HG02678 (cell line): ENCODE results near the gene PIEZO2.

Experiments used
- ATAC-seq: cut with Tn5 transposase; IDR thresholded peaks from one replicate; pipeline ENCODE4 v1.9.1; 2021; ENCODE audit warnings: mild to moderate bottlenecking, moderate library complexity; ENCODE audit not compliant: unreplicated experiment

Gene PIEZO2

DNA sequence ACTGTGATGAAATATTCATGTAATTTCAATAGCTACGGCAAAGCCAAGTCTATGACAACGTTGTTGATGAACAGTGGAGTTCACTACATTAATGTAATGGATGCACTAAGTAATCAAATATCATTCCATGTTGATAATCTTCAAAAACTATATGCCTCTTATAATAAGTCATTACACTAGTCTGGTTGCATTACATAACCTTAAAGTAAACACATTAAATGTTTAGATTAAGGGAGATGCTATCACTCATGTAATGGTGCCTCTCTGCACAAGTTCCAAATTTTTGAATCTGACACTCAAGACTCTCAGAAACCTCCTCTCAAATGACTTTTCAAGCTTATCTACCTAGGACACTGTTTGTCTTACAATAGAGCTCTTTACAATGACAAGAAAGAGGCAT is 35.4 kb downstream of the PIEZO2 start:
- no peak for ATAC-seq

DNA sequence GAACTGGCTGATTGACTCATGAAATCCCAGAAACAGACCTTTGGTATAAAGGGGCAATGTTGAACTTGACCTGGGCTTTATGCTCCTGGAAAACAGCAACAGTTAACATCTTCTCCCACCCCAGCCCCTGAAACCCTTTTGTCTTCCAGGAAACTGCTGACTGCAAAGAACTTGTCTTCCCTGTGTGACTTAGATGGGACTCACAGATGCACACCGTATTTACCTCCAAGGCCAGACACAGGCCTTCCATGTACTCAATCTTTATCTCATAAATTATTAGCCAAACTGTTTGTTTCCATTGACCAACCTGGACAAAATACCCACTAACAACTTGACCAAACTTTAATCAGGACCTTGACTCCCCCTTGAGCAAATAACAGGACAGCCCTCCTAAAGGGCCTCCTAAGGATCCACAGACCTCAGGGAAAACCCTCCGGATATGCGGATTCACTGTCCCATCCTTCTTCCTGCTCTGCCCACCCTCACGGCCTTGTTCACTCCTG is 36.3 kb downstream of the PIEZO2 start:
- no peak for ATAC-seq

DNA sequence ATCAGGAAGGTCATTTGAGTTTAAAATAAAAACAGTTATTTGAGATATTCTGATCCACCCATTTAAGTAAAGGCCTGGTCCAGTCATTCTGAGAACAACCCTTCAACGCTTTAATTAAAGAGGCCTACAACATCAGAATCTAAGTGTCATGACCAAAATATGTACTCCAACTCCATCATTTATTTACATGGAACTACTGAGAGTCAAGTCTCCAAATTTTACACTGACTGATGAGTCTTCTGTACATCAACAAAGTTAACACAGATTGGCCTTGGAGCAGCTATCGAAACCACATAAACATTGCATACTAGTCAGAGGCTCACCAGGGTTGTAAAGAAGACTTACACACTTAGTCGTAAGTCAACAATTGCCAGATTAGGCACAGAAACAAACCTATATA is 37.1 kb downstream of the PIEZO2 start:
- ATAC-seq = no peak

DNA sequence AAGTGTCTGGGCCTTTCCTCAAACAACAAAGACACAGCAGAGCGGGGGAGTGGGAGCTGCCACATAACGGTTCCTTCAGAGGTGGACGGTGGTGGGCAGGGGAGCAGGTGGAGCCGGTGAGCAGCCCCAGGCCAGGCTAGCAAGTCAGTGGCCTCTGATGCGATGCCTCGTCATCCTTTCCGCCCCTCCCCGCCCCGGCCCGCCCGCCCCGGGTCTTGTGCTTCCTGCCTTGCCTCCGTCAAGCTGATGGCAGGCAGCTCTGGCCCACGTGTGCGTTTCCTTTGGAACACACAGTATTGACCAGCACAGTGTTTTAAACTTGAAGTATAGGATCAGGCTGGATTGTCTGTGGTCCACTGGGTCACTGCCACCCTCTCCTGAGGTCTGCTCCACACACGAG is 38.9 kb downstream of the PIEZO2 start:
- no peak for ATAC-seq

DNA sequence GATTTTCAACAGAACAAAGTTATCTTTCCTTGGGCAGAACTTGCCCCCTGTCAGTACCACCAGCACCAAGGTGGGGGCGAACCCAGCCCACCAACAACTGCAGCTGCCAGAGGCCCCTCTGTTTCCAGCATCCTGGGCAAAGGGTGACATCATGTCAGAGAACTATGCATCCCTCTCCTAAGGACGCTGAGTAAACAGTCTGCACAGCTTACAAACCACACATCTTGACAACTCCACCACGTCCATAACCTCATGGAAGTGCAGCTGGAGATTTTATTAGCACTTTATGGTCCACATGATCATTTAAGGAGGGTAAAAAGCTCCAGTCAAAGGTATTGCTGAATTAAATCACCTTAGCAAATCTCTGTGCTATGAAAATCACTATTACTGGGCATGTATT is 40.4 kb downstream of the PIEZO2 start:
- ATAC-seq = no peak

DNA sequence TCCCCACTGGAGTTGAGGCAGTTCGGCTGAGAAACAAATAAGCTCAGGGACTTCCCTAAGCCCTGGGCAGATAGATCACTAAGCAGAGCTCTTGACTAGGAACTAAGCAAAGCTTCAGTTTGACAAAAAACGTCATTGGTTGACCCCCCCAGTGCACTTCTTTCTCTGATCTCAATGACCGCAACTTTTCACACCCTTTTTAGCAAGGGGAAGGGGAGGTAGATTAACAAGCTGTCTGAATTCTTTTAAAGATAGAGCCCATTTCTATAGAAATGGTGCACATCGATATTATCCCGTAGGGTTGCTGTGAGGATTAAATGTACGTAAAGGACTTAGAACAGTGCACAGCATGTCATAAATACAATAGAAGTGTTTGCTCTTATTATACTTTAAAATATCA is 42.5 kb downstream of the PIEZO2 start:
- ATAC-seq = no peak

DNA sequence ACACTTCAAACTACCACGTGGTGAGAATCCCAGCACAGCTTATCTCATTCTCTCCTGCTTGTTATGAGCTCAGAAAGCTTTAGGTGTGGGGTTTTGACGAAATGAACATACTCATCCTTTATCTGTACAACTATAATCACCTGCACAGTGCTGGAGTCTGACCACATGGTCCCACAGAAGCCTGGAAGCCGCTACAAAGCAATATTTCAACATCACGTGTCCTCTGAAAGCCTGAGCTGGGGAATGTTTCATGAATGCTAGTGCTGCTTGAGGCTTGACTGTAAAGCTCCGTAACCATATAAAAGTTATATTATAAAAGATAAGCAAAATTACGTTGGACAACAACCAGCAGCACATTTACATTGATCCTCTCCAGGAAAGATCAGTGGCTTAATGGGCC is 43.9 kb downstream of the PIEZO2 start:
- no peak for ATAC-seq

DNA sequence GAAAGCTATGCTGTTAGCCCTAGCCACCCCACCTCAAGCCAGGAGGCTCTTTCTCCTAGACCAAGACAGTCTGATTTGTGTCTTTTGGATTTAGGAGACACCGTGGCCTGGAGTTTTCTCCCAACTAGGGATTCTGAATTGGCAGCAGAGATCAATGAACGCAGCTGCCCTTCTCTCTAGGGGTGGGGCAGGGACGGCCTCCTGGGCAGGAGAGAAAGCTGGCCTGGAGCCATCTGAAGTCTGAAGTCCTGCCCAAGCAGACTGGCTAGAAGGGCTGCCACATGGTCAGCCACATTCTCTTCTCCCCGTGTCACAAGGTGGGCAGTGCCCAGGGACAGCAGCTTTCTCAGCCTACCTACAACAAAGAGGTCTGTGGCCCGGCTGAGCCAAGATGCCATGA is 45.1 kb downstream of the PIEZO2 start:
- no peak for ATAC-seq

DNA sequence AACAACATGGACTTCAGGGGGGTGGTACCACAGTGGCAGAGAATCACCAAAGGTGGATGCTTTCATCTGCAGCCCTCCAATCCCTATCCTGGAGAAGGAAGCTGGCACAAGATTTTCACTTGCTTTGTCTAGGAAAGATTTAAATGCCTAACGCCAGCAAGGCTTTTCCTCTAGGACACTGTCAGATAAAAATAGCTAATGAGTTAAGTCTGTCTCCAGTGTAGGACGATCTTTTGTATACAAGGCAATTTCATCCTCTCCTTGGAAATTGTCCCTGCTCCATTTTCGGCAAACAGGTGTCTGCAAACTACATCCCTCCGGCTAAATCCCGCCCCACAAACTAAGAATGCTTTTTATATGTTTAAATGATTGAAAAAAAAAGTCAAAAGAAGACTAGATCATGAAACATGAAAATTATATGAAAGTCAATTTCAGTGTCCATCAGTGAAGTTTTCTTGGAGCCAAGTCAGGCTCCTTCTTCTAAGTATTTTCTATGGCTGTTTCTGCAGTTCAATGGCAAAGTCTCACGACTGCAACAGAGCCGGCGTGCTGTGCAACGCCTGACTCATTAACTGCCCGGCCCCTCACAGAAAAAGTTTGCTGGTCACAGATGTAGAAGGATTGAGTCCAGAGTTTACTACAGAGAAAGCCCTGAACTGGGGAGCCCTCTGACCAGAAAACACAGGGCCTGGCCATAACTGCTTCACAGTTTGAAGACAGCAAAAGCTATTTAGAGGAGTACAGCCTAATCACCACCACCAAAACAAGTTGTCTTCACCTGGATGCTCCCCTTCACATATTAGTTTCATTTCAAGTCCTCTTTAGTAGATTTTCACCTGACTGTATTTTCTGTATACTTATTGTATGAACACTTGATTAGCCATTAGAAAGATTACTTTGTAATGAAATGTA is 52.3 kb downstream of the PIEZO2 start:
- ATAC-seq = no peak

DNA sequence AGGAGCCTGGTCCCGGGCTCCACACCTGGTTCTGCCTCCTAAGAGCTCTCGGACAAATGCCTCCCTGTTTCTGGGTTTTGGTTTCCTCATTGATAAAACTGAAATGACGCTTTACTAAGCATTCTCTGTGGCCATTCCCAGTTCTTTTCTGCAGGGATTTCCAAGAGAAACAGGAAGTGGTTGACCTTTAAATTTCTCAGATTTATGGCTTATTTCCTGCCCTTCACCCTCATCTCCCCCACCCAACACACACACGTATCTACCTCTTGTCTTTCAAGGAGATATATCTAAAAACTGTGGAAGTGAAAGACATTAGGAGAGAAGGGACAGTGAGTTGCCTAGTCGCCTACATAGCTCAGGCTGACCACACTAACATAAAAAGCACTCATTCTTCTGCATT is 53.0 kb downstream of the PIEZO2 start:
- no peak for ATAC-seq

DNA sequence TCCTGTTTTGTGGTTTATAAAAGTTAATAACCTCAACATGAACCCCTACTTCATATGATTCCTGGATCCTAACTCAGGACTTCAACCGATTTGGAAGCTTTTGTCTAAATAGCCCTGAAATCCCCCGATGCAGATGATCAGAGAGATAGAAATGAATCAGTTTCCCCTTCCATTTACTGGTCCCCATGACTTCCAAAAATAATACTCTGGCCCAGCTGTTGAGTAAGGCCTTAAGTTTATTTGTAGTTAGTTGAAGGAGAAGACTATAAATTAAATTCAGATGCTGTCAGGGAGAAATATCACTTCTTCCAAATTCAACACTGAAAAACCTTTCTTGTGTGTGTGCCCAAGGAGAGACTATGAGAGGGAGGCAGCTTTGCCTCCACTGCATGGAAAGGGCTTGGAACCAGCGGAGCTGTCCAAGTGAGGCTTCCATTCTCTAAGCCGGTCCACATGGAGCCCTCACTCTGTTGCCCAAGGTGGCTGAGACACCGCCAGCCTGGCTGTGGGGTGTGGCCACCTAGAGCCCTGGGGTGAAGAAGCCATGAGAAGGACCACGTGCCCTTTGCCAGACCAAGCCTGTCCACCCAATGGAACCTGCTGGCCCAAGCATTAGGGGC is 53.6 kb downstream of the PIEZO2 start:
- ATAC-seq = no peak

DNA sequence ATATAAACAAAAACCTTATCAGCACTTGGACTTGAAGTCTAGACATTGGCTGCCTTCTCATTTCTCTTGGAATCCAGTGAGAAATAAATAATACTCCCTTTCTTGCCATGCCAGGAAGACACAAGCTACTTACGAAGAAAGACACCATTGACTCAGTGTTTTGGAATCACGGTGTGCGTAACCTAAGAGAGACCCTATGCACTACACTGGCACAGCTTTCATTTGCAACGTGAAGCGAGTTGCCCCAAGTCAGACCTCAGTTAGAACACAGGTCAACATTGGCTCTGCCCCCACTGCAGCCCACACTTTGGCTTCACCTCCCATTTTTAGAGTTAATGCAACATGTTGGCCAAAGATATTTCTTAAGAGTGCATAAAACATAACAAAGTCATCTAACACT is 54.2 kb downstream of the PIEZO2 start:
- ATAC-seq = no peak

DNA sequence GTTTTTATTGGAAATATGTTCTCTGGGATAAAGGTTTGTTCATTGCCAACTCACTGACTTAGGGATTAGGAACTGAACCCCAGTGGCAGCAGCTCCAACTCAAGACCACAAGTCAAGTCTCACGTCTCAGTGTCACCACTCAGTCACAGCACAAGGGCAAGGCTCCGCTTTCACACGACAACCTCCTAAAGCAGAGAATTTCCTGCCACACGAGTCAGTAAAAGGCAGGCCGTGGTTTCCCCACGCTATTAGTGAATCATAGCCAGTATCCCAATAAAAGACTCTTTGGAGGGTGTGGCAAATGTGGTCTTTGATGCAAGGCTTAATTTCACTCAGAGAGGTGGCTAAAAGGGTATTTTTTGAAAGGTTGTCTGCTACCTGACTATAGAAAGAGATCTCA is 57.6 kb downstream of the PIEZO2 start:
- no peak for ATAC-seq

DNA sequence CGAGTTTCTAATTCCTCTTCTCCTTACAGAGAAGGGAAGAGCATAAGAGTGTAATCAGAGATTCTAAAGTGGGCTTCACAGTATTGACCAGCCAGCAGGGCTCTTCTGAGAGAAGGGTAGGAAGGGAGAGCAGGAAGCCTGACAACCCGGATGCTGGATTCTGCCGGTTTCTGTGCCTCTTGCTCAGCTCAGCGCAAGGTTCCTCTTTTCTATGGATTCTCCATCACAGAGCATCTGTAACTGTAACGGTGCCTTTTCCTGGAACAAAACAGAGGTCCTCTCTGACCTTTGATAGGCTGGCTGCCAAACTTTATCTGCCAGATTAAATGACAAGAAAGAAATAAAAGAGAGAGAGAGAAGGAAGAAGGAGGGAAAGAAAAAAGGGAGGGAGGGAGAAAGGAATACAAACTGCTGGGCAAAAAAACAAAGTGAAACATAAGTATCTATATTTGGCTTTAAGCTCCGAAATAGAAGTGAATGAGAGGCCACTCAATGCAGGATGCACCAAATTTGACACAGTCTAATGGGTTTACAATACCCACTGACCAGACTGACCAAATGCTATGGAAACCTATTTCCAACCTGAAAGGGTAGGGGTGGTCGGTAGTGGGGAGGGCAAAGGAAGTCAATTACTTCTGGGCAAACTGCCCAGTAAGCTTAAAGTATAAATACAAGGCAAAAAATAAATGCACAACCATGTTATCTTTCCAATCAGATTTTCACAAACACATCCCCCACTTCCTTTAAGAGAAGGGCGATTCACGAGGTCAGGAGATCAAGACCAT is 59.2 kb downstream of the PIEZO2 start:
- no peak for ATAC-seq

DNA sequence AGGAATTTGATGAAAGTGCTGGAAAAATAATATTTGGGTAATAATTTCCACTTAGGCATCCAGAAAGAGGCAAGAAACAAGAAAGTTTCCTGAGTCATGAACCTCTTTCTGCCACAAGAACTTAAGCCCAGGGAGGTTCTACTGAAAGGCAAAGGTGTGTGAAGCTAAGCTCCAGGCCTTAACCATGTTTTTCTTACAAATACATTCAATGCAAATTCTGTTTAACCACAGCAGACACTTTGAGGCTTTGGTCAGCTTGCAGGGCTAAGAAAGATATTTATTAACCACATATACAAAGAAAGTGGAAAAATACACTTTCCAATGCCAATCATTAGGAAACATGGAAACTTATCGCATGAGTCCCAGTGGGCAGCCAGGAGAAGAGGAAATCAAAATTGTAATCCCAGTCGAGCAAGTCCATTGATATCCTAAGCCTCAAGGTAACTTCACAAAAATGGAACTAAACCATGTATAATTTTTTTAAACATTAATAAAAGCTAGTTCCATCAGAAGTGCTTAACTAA is 68.3 kb downstream of the PIEZO2 start:
- ATAC-seq = no peak

DNA sequence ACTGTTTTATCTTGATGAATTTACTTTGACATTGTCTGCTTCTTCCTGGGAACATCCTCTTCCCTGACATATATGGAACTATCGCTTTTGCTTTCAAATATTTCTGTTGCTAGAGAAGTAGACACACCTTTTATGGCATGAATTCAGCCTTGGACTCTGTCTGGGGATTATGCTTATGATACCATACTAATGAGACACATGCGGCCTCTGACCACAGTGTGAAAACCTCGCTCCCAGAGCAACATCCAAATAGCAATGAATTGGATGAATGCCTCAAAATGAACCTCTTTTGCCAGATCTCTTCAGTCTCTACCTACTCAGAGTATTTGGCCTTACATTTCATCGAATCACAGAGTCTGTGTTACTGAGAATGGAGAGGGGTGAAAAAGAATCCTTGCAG is 70.9 kb downstream of the PIEZO2 start:
- no peak for ATAC-seq

DNA sequence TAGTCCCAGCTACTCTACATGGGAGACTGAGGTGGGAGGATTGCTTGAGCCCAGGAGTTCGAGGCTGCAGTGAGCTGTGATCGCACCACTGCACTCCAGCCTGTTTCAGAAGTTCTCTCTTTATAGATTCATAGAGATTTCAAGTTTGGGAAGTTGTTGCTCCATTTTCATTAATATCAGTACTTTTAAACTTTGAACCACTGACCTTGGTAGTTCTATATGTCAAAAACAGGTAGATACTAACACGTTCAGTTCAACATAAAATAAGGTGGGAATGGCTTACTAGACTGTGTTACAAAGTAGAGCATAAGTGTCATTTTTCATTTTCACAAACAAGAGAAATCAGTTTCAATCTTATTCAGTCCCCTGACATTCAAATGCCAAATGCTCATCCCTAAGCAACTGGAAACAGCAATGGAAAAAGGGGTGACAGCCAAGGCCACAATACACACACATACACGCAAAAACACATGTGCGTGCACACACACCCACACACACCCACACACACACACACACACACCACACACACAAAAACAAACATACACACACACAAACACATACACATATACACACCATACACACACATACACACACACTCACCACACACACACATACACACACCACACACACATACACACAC is 71.7 kb downstream of the PIEZO2 start:
- ATAC-seq = no peak

DNA sequence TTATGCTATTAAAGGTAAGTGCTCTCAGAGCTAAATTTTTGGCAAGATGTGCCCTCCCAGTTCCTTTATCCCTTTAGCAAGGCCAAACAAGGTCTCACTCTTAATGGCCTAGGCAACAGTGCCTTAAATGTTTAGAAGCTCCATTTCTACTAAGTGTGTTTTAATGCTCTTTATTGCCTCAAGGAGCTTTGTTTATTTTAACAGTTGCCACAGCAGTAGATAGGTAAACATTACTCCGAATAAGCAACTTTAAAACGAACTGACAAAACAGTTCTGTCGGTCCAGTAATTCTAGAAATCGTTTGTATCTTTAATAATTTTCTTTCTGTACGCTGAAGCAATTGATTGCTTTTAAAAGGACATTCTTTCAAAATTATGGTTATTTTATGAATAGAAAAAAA is 74.5 kb downstream of the PIEZO2 start:
- no peak for ATAC-seq

DNA sequence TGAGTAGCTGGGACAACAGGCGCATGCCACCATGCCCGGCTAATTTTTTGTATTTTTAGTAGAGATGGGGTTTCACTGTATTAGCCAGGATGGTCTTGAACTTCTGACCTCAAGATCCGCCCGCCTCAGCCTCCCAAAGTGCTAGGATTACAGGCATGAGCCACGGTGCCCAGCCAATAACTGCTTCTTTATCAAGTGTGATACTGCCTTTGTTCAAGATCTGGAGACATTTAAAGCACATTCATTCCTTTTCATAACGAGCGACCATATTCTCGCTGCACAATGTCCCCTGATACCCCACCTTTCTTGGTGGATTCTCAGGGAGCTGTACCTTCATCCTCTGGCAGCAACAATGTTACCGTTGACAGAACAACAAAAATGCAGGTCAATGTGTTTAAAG is 75.4 kb downstream of the PIEZO2 start:
- no peak for ATAC-seq

DNA sequence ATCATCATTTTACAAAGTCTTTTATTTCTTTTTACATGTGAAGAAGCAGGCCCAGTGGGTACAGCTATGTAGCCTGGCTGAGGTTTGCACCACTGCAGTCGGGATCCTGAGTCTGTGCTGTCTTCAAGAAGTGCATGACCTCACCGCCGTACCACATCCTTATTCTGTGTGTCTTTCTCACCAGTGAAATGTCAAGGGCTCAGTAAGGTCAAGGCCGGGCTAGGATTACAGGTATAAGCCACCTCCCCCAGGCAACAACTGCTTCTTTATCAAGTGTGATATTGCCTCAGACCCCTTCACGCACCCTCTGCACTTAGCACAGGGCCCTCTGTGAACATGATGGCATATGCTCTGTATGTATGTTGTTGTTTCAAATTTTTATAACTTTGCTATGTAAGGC is 76.7 kb downstream of the PIEZO2 start:
- ATAC-seq = no peak

DNA sequence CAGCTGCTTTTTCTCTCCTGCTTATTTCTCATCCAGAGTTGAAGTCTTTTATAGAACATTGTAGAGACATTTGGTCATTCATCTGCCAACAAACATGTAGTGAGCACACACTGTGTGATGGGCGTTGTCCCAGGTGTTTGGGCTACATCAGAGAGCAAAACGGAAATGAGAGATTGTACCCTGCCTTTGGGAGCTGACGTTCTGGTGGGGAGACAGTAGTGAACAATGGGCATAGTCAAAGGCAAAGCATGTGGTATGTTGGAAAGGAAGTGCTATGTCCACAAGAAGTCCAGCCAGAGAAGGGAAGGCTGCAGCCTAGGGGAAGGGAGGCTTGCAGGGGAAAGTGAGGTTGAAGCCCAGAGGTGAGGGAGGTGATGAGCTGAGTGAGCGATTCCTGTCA is 78.1 kb downstream of the PIEZO2 start:
- no peak for ATAC-seq
